Gastroesophageal sphincter (tissue), 3 donors: ENCODE measurements around the gene PLCB4.

Source experiments
- CTCF ChIP-seq, 4 experiments: fragments of 200-600 bp in 2 of 4; fragments of 450-650 bp in 2 of 4; sonication (generic) in 1 of 4; IDR thresholded peaks; one replicate each; pipeline ENCODE4 v1.5.1; 2017 to 2019; ENCODE audit warnings: antibody characterized with exemption in 4 of 4, mild to moderate bottlenecking in 2 of 4, moderate library complexity in 2 of 4
- POLR2A ChIP-seq, 2 donors: fragments of 450-650 bp; IDR thresholded peaks; one replicate each; pipeline ENCODE4 v1.6.1; 2017; ENCODE audit warnings: antibody characterized with exemption in 2 of 2, mild to moderate bottlenecking in 2 of 2, moderate library complexity in 1 of 2
- POLR2AphosphoS5 ChIP-seq: sonication (generic); formaldehyde crosslinking; IDR thresholded peaks from one replicate; pipeline ENCODE4 v1.6.1; 2017; ENCODE audit warnings: antibody characterized with exemption

DNA sequence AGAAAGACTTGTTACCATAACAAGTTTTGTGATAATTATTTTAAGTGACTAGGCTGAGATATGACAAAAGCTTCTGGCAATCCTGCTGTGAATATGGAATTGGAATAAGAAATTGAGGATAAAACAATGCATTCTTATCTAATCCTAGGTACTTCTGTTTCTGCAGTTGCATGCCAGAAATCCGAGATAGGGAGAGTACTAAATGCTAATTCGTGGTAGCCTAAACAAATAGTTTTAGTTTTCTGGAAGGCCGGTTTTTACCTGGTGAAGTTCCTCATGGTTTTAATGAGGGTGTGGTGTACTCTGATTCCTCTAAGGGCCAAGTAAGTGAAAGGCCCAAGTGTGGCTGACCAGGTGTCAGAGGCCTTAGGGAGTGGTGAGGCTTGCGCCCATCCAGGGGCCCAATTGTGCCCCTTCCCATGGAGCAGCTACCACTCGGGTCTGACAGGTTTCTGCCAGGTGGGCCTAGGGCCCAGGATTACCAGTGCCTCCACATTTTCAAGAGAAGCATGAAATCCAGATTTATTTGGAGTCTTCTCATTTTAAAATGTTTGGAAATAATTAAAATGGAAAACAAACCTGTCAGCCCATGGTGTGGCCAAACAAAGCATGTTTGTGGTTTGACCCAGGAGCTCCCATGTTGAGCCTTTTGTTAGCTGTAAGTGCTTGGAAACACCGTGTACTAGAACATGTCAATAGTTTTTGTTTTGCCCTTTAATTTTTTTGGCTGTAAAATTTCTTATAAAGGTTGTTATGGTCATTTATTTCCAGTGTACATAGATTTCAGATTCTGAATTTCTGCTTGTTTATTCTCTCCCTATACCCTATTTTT lies 6.6 kb downstream of the PLCB4 start:
- TF ChIP-seq CTCF (IDR thresholded peaks at IDR 0.05) (no peak), POLR2A (IDR thresholded peaks at IDR 0.05) (no peak), POLR2AphosphoS5 (no peak)
